Naive thymus-derived CD4-positive, alpha-beta T cell (primary cell): Measurements from ENCODE around the gene CCT5. TPM values are rescaled to one million over a fixed set of nuclear protein-coding genes. Genes with fewer than 3 reads are reported as not detected.
"Not testable (repeated sequence)": the region's sequence is repeated elsewhere in the genome, so short reads cannot be mapped to it uniquely, and the experiment has no call there.

Source experiments
- ATAC-seq: fragments of 150-1000 bp; cut with Tn5 transposase; 2 replicates; pipeline ENCODE4 v1.10.0; 2021; ENCODE audit warnings: mild to moderate bottlenecking, moderate library complexity
- CTCF ChIA-PET: fragments of 350-600 bp; sonication (Branson Sonifier 250); formaldehyde crosslinking; loops from one replicate; lab custom pipeline; 2021; ENCODE audit warnings: antibody characterized with exemption; lab: Charles Lee
- POLR2A ChIA-PET: fragments of 350-600 bp; sonication (Branson Sonifier 250); formaldehyde crosslinking; loops from one replicate; lab custom pipeline; 2021; ENCODE audit warnings: antibody characterized with exemption, inconsistent platforms; lab: Charles Lee
- DNase-seq, 9 donors: peaks; one replicate each; pipeline versions ENCODE4 v3.0.0 to v3.0.0-alpha.2; 2020 to 2022; ENCODE audit warnings: mixed read lengths in 1 of 9
- H3K27ac ChIP-seq: one replicate; pipeline ENCODE4 v1.7.0; 2013; ENCODE audit warnings: mild to moderate bottlenecking, low read depth, low read length, moderate library complexity
- H3K27me3 ChIP-seq, 2 donors: one replicate each; pipeline ENCODE4 v1.7.0; 2013; ENCODE audit warnings: low read length in 2 of 2, mild to moderate bottlenecking in 2 of 2, moderate library complexity in 2 of 2; ENCODE audit not compliant: control insufficient read depth in 2 of 2, insufficient read depth in 2 of 2
- H3K36me3 ChIP-seq, 3 experiments: 1 replicate in 2 of 3; 2 replicates in 1 of 3; pipeline ENCODE4 v1.7.0; 2013; ENCODE audit warnings: low read length in 3 of 3, mild to moderate bottlenecking in 3 of 3, moderate library complexity in 1 of 3; ENCODE audit not compliant: insufficient read depth in 3 of 3, control insufficient read depth in 2 of 3
- H3K4me1 ChIP-seq, 2 donors: one replicate each; pipeline ENCODE4 v1.7.0; 2013; ENCODE audit warnings: low read length in 2 of 2, mild to moderate bottlenecking in 2 of 2, moderate library complexity in 1 of 2; ENCODE audit not compliant: control insufficient read depth in 2 of 2, insufficient read depth in 2 of 2
- H3K4me3 ChIP-seq: 2 replicates; pipeline ENCODE4 v1.7.0; 2013; ENCODE audit warnings: mild to moderate bottlenecking, low read length
- H3K9me3 ChIP-seq, 3 experiments: 1 replicate in 2 of 3; 2 replicates in 1 of 3; pipeline ENCODE4 v1.7.0; 2013; ENCODE audit warnings: low read length in 3 of 3; ENCODE audit not compliant: control insufficient read depth in 2 of 3
- H3K27ac Mint-ChIP-seq, 9 donors: one replicate each; pipeline ENCODE4 v1.8.0; 2020 to 2022; ENCODE audit warnings: mixed read lengths in 9 of 9, mild to moderate bottlenecking in 8 of 9, moderate library complexity in 5 of 9, inconsistent platforms in 2 of 9
- H3K27me3 Mint-ChIP-seq, 5 donors: one replicate each; pipeline ENCODE4 v1.8.0; 2021 to 2022; ENCODE audit warnings: mixed read lengths in 5 of 5, mild to moderate bottlenecking in 1 of 5
- H3K36me3 Mint-ChIP-seq, 5 donors: one replicate each; pipeline ENCODE4 v1.8.0; 2020 to 2022; ENCODE audit warnings: mixed read lengths in 5 of 5, mild to moderate bottlenecking in 3 of 5, inconsistent platforms in 1 of 5
- H3K4me1 Mint-ChIP-seq, 7 donors: one replicate each; pipeline ENCODE4 v1.8.0; 2020 to 2022; ENCODE audit warnings: mixed read lengths in 7 of 7, mild to moderate bottlenecking in 3 of 7, inconsistent platforms in 1 of 7
- H3K4me3 Mint-ChIP-seq, 10 donors: one replicate each; pipeline ENCODE4 v1.8.0; 2020 to 2022; ENCODE audit warnings: mild to moderate bottlenecking in 10 of 10, mixed read lengths in 10 of 10, moderate library complexity in 6 of 10, inconsistent platforms in 2 of 10
- H3K9me3 Mint-ChIP-seq, 11 donors: one replicate each; pipeline ENCODE4 v1.8.0; 2020 to 2022; ENCODE audit warnings: mixed read lengths in 11 of 11, mild to moderate bottlenecking in 4 of 11, inconsistent platforms in 1 of 11, moderate library complexity in 1 of 11
- intact Hi-C, 2 donors: fragments of 100-400 bp; cut with micrococcal nuclease; formaldehyde crosslinking; loops; one replicate each; pipeline ENCODE4 v1.15.1; 2023
- polyA plus RNA-seq, 2 donors: library from polyadenylated mRNA; unstranded; fragments of 300-500 nt; fragmentation: Illumina TruSeq; gene quantifications; one replicate each; pipeline ENCODE4 v1.2.3, GENCODE V29; 2021
- total RNA-seq, 6 experiments: library from RNA in 5 of 6; stranded (reverse) in 5 of 6; gene quantifications; 1 replicate in 5 of 6; 2 replicates in 1 of 6; pipeline ENCODE4 v1.2.3 and lab custom pipeline; 2021 to 2026

Gene CCT5
- total and polyA plus RNA-seq, 7 experiments from 2014 or later: 58.0 to 265 (median 90.8) TPM

DNA sequence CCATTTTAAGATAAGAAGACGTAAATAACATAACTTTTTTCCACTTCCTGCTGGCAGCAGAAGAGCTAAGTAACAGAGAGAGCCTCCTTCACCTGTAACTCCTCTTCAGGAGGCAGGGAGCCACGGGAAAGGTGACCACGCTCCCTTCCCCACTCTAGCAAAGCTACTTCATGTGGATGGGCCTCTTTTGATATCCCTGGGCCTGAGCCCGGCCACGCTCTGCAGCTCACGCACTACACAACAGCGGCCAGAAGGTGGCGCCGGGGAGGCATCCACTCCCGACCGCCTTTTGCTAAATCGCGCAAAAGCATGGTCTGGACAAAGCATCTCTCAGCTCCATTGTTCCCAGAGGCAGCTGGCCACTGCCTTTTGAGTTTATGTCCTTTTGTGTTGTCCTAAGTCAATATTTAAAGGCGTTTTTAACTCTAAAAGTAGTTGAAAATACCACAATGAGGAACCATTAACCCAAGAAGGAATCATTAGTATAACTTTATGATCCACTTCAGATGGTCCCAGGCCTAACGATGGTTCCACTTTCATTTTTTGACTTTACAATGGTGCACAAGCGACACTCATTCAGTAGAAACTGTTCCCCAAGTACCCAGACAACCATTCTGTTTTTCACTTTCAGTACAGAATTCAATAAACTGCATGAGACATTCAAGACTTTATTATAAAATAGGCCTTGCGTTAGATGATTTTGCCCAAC, 34.0 kb downstream of the CCT5 start:
- Mint-ChIP-seq H3K4me1 (peaks cover 0 to 6% (median 4%) of the 10 kb centered on the region in 7 donors), H3K36me3 (peaks cover 0 to 3% (median 0%) of the 10 kb centered on the region in 5 donors), H3K4me3 (no peak overlapping the region), H3K9me3 (no peaks in the 10 kb centered on the region), H3K27ac (no peak overlapping the region), H3K27me3 (peaks cover 0 to 4% (median 0%) of the 10 kb centered on the region in 5 donors)
- Histone ChIP-seq H3K27ac (no peak overlapping the region), H3K4me1 (no peaks in the 10 kb centered on the region), H3K27me3 (no peaks in the 10 kb centered on the region), H3K4me3 (no peak overlapping the region), H3K36me3 (no peaks in the 10 kb centered on the region), H3K9me3 (no peaks in the 10 kb centered on the region)
- POLR2A ChIA-PET: interaction anchor here (0.6 to 1.1 kb wide), 3 partner anchors 17 to 339 kb away, joined by 3 to 4 read pairs (median 4); partner anchors contain the start of gene MARCHF6
- peak; percentile 97 for ATAC-seq
- intact Hi-C loops: loop anchor here (1.0 to 5.0 kb wide), 6 partner anchors 80 to 344 kb away; no protein-coding TSS in a partner anchor
- CTCF ChIA-PET: interaction anchor here (0.6 to 4.8 kb wide), 13 partner anchors 8 to 457 kb away, joined by 3 to 19 read pairs (median 3); no protein-coding TSS in a partner anchor
- peak; percentile 42 to 81 (median 65) for DNase-seq

DNA sequence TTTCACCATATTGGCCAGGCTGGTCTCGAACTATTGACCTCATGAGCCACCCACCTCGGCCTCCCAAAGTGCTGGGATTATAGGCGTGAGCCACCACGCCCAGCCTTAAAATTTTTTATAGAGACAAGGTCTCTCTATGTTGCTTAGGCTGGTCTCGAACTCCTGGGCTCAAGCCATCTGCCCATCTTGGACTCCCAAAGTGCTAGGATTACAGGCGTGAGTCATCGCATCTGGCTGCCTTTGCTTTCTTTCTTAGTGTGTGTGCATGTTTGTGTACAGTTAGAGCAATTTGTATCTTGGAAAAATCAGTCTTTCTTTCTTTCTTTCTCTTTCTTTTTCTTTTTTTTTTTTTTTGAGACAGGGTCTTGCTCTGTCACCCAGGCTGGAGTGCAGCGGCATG, 35.3 kb downstream of the CCT5 start:
- H3K27me3 ChIP-seq, H3K27ac Mint-ChIP-seq, H3K9me3 Mint-ChIP-seq, ATAC-seq, H3K4me3 ChIP-seq, DNase-seq, H3K27me3 Mint-ChIP-seq, H3K36me3 ChIP-seq, H3K4me3 Mint-ChIP-seq, H3K27ac ChIP-seq, POLR2A ChIA-PET, H3K9me3 ChIP-seq, H3K36me3 Mint-ChIP-seq, H3K4me1 Mint-ChIP-seq, H3K4me1 ChIP-seq: not testable (repeated sequence)
- CTCF ChIA-PET: interaction anchor here (4.8 kb wide), 1 partner anchor 138 kb away, joined by 18 read pairs; no protein-coding TSS in a partner anchor
- intact Hi-C loops: loop anchor here in 1 of 2 donors (2.0 kb wide), 1 partner anchor 205 kb away; no protein-coding TSS in a partner anchor

- Histone ChIP-seq H3K4me3 (no peak overlapping the region), H3K4me1 (no peaks in the 10 kb centered on the region), H3K36me3 (no peaks in the 10 kb centered on the region), H3K27me3 (no peaks in the 10 kb centered on the region), H3K9me3 (no peaks in the 10 kb centered on the region), H3K27ac (no peak overlapping the region)
- peaks cover 0 to 3% (median 0%) of the 10 kb centered on the region in 5 donors for H3K36me3 Mint-ChIP-seq
- H3K4me1 Mint-ChIP-seq: peaks cover 0 to 6% (median 4%) of the 10 kb centered on the region in 7 donors
- ATAC-seq (no peak), DNase-seq (no peak)
- intact Hi-C loops: no loop called here
- ChIA-PET CTCF (interaction anchor here (4.8 kb wide), 1 partner anchor 137 kb away, joined by 18 read pairs; no protein-coding TSS in a partner anchor), POLR2A (no interaction called here)
- H3K27ac Mint-ChIP-seq: peak overlapping the region in 1 of 9 donors; percentile 53
- no peaks in the 10 kb centered on the region for H3K9me3 Mint-ChIP-seq
- H3K4me3 Mint-ChIP-seq: no peak overlapping the region
- H3K27me3 Mint-ChIP-seq: peaks cover 0 to 4% (median 0%) of the 10 kb centered on the region in 5 donors
Observed at GRCh38 chr5:10286162-10286861, 36.2 kb downstream of the CCT5 start.

GRCh38 chr5:10286862-10287227, 36.8 kb downstream of the CCT5 start:
- ATAC-seq: no peak
- Histone ChIP-seq H3K27ac (no peak overlapping the region), H3K9me3 (no peaks in the 10 kb centered on the region), H3K4me1 (no peaks in the 10 kb centered on the region), H3K4me3 (no peak overlapping the region), H3K36me3 (no peaks in the 10 kb centered on the region), H3K27me3 (no peaks in the 10 kb centered on the region)
- Mint-ChIP-seq H3K4me3 (no peak overlapping the region), H3K4me1 (peaks cover 0 to 6% (median 4%) of the 10 kb centered on the region in 7 donors), H3K27me3 (peaks cover 0 to 4% (median 0%) of the 10 kb centered on the region in 5 donors), H3K9me3 (no peaks in the 10 kb centered on the region), H3K36me3 (peaks cover 0 to 3% (median 0%) of the 10 kb centered on the region in 5 donors), H3K27ac (no peak overlapping the region)
- CTCF ChIA-PET: interaction anchor here (4.8 kb wide), 1 partner anchor 136 kb away, joined by 18 read pairs; no protein-coding TSS in a partner anchor
- intact Hi-C loops: no loop called here
- DNase-seq: no peak
- POLR2A ChIA-PET: no interaction called here

GRCh38 chr5:10288592-10289219, 38.6 kb downstream of the CCT5 start:
- no peak overlapping the region for H3K27ac ChIP-seq
- Mint-ChIP-seq H3K9me3 (no peaks in the 10 kb centered on the region), H3K27me3 (peaks cover 0 to 13% (median 0%) of the 10 kb centered on the region in 5 donors), H3K4me3 (no peak overlapping the region), H3K27ac (no peak overlapping the region), H3K4me1 (peaks cover 0 to 4% (median 3%) of the 10 kb centered on the region in 7 donors), H3K36me3 (peaks cover 0 to 3% (median 0%) of the 10 kb centered on the region in 5 donors)
- H3K36me3 ChIP-seq: no peaks in the 10 kb centered on the region
- intact Hi-C loops: no loop called here
- DNase-seq (peak in 2 of 9 donors; percentile 15 to 17), ATAC-seq (no peak)
- POLR2A ChIA-PET: no interaction called here
- CTCF ChIA-PET: no interaction called here
- no peak overlapping the region for H3K4me3 ChIP-seq
- H3K27me3 ChIP-seq: no peaks in the 10 kb centered on the region
- H3K4me1 ChIP-seq: no peaks in the 10 kb centered on the region
- no peaks in the 10 kb centered on the region for H3K9me3 ChIP-seq

- Mint-ChIP-seq H3K36me3 (peaks cover 0 to 5% (median 0%) of the 10 kb centered on the region in 5 donors), H3K4me1 (no peaks in the 10 kb centered on the region), H3K27ac (no peak overlapping the region), H3K4me3 (no peak overlapping the region), H3K27me3 (peaks cover 0 to 16% (median 0%) of the 10 kb centered on the region in 5 donors), H3K9me3 (no peaks in the 10 kb centered on the region)
- H3K36me3 ChIP-seq: no peaks in the 10 kb centered on the region
- H3K27me3 ChIP-seq: no peaks in the 10 kb centered on the region
- H3K4me1 ChIP-seq: no peaks in the 10 kb centered on the region
- H3K27ac ChIP-seq: no peak overlapping the region
- H3K4me3 ChIP-seq: no peak overlapping the region
- DNase-seq (no peak), ATAC-seq (no peak)
- intact Hi-C loops: no loop called here
- POLR2A ChIA-PET: no interaction called here
- CTCF ChIA-PET: no interaction called here
- H3K9me3 ChIP-seq: no peaks in the 10 kb centered on the region
Observed at GRCh38 chr5:10289353-10289752, 39.3 kb downstream of the CCT5 start.
